Measurements from ENCODE around the gene STAM. TPM values are rescaled to one million over a fixed set of nuclear protein-coding genes. Genes with fewer than 3 reads are reported as not detected.

Gene STAM
- total RNA-seq, 5 donors from 2014 or later (not counting 1 experiment from before 2014, with no cell fraction given) = 18.6 to 42.7 (median 25.7) TPM

GRCh38 chr10:17663450-17663849 is 19.5 kb downstream of the STAM start:
- Histone ChIP-seq H3K9me3 (no peaks in the 10 kb centered on the region), H3K4me3 (ENCODE audit: control insufficient read depth in 1 of 2, extremely low read depth in 1 of 2, low read length in 1 of 2) (no peak overlapping the region), H3K27me3 (replicated peaks in 1 of 2; ENCODE audit: control insufficient read depth in 2 of 2, extremely low read depth in 1 of 2, insufficient read depth in 2 of 2, low read length in 1 of 2) (no peaks in the 10 kb centered on the region), H3K36me3 (ENCODE audit: control insufficient read depth in 2 of 2, extremely low read depth in 1 of 2, insufficient read depth in 1 of 2, low read length in 1 of 2) (peaks cover 0 to 11% of the 10 kb centered on the region in 2 donors), H3K27ac (ENCODE audit: low read length) (no peak overlapping the region), H3K4me1 (ENCODE audit: control insufficient read depth in 1 of 2, extremely low read depth in 1 of 2, insufficient read depth in 2 of 2, low read length in 2 of 2) (peaks cover 0 to 2% of the 10 kb centered on the region in 2 experiments)
- H3K9me3 Mint-ChIP-seq = no peaks in the 10 kb centered on the region
- peaks cover 44% of the 10 kb centered on the region for H3K36me3 Mint-ChIP-seq
- ChIA-PET CTCF (interaction anchor here in 1 of 2 donors (1.4 kb wide), 1 partner anchor 20 kb away, joined by 4 read pairs; no protein-coding TSS in a partner anchor), POLR2A (interaction anchor here in 1 of 2 donors (2.0 kb wide), 1 partner anchor 19 kb away, joined by 5 read pairs; the partner anchor contains the start of gene STAM)
- no peaks in the 10 kb centered on the region for H3K27me3 Mint-ChIP-seq
- H3K27ac Mint-ChIP-seq = peak overlapping the region in 1 of 2 donors; percentile 75
- peaks cover 50 to 63% (median 56%) of the 10 kb centered on the region in 3 donors for H3K4me1 Mint-ChIP-seq
- DNase-seq = no peak
- no peak for ATAC-seq (replicated peaks in 1 of 4)
- peak overlapping the region in 1 of 3 donors; percentile 9 for H3K4me3 Mint-ChIP-seq
- WGBS (ENCODE audit: insufficient coverage) = no CpG with 5 or more reads among the region's 1 CpG

DNA sequence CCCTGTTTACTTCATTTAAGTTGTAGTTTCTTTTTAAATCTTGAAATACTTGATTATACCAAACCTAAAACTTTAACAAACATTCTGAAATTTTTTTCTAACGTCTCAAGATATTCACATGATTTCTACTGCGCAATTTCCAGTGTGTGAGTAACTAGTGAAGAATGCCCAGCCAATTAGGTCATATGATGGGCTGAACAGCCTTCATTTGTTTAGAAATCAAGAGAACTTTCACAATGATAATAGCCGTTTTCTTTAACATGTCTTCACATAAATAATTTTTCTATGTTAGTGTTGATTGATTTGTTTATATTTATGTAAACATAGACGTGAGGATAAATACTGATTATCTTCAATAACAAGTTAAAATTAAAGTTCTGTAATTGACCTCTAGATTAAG is 21.8 kb downstream of the STAM start:
- ATAC-seq (replicated peaks in 1 of 4) = no peak
- ChIA-PET CTCF (no interaction called here), POLR2A (interaction anchor here in 1 of 2 donors (0.8 kb wide), 1 partner anchor 8 kb away, joined by 17 read pairs; no protein-coding TSS in a partner anchor)
- H3K27ac Mint-ChIP-seq = no peak overlapping the region
- peaks cover 3 to 5% of the 10 kb centered on the region in 2 experiments for H3K4me1 ChIP-seq (ENCODE audit: control insufficient read depth in 1 of 2, extremely low read depth in 1 of 2, insufficient read depth in 2 of 2, low read length in 2 of 2)
- no peaks in the 10 kb centered on the region for H3K27me3 ChIP-seq (replicated peaks in 1 of 2; ENCODE audit: control insufficient read depth in 2 of 2, extremely low read depth in 1 of 2, insufficient read depth in 2 of 2, low read length in 1 of 2)
- H3K27ac ChIP-seq (ENCODE audit: low read length) = no peak overlapping the region
- no peaks in the 10 kb centered on the region for H3K27me3 Mint-ChIP-seq
- H3K36me3 Mint-ChIP-seq = peaks cover 41% of the 10 kb centered on the region
- H3K4me1 Mint-ChIP-seq = peaks cover 65 to 72% (median 67%) of the 10 kb centered on the region in 3 donors
- H3K4me3 ChIP-seq (ENCODE audit: control insufficient read depth in 1 of 2, extremely low read depth in 1 of 2, low read length in 1 of 2) = no peak overlapping the region
- no peaks in the 10 kb centered on the region for H3K9me3 ChIP-seq
- WGBS (ENCODE audit: insufficient coverage) = no CpG with 5 or more reads among the region's 4 CpGs
- H3K36me3 ChIP-seq (ENCODE audit: control insufficient read depth in 2 of 2, extremely low read depth in 1 of 2, insufficient read depth in 1 of 2, low read length in 1 of 2) = peaks cover 0 to 11% of the 10 kb centered on the region in 2 donors
- no peak overlapping the region for H3K4me3 Mint-ChIP-seq
- no peak for DNase-seq
- H3K9me3 Mint-ChIP-seq = no peaks in the 10 kb centered on the region

DNA sequence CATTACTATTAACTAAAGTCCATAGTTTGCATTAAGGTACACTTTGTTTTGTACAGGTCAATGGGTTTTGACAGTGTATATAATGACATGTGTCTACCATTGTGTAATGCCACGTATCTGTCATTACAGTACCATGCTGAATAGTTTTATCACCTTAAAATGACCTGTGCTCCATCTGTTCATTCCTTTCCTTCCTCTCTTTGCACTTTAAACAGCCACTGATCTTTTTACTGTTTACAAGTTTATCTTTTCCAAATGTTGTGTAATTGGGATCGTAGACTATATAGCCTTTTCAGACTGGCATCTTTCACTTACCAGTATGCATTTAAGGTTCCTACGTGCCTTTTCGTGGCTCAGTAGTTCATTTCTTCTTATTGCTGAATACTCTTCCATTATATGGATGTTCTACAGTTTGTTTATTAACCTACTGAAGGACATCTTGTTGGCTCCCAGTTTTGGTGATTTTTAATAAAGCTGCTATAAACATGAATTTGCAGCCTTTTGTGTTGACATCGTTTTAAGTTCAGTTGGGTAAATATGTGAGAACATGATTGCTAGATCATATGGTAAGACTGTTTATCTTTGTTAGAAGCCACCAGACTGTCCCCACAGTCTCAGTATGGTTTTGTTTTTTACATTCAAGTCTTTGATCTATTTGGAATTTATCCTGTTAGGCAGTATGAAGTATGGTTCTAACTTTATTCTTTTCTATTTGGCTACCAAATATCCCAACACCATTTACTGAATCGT is 24.7 kb downstream of the STAM start:
- peak in 1 of 35 experiments; percentile 30 for DNase-seq
- H3K27ac Mint-ChIP-seq = peak overlapping the region; percentile 70 to 80
- H3K9me3 Mint-ChIP-seq = no peaks in the 10 kb centered on the region
- ChIA-PET POLR2A (interaction anchor here in 1 of 2 donors (1.1 to 1.5 kb wide), 2 partner anchors 18 to 22 kb away, joined by 3 to 8 read pairs; no protein-coding TSS in a partner anchor), CTCF (interaction anchor here in 1 of 2 donors (1.5 kb wide), 1 partner anchor 20 kb away, joined by 3 read pairs; no protein-coding TSS in a partner anchor)
- no peaks in the 10 kb centered on the region for H3K27me3 Mint-ChIP-seq
- Histone ChIP-seq H3K4me1 (ENCODE audit: control insufficient read depth in 1 of 2, extremely low read depth in 1 of 2, insufficient read depth in 2 of 2, low read length in 2 of 2) (peaks cover 5% of the 10 kb centered on the region in 2 experiments), H3K27ac (ENCODE audit: low read length) (peak overlapping the region; percentile 62), H3K4me3 (ENCODE audit: control insufficient read depth in 1 of 2, extremely low read depth in 1 of 2, low read length in 1 of 2) (no peak overlapping the region), H3K27me3 (replicated peaks in 1 of 2; ENCODE audit: control insufficient read depth in 2 of 2, extremely low read depth in 1 of 2, insufficient read depth in 2 of 2, low read length in 1 of 2) (no peaks in the 10 kb centered on the region), H3K36me3 (ENCODE audit: control insufficient read depth in 2 of 2, extremely low read depth in 1 of 2, insufficient read depth in 1 of 2, low read length in 1 of 2) (no peaks in the 10 kb centered on the region), H3K9me3 (no peaks in the 10 kb centered on the region)
- no CpG with 5 or more reads among the region's 6 CpGs for WGBS (ENCODE audit: insufficient coverage)
- H3K4me1 Mint-ChIP-seq = peaks cover 50 to 70% (median 64%) of the 10 kb centered on the region in 3 donors
- ATAC-seq (replicated peaks in 1 of 4) = peak in 2 of 4 experiments; percentile 24 to 54
- peak overlapping the region; percentile 11 to 36 (median 22) for H3K4me3 Mint-ChIP-seq
- peaks cover 28% of the 10 kb centered on the region for H3K36me3 Mint-ChIP-seq

DNA sequence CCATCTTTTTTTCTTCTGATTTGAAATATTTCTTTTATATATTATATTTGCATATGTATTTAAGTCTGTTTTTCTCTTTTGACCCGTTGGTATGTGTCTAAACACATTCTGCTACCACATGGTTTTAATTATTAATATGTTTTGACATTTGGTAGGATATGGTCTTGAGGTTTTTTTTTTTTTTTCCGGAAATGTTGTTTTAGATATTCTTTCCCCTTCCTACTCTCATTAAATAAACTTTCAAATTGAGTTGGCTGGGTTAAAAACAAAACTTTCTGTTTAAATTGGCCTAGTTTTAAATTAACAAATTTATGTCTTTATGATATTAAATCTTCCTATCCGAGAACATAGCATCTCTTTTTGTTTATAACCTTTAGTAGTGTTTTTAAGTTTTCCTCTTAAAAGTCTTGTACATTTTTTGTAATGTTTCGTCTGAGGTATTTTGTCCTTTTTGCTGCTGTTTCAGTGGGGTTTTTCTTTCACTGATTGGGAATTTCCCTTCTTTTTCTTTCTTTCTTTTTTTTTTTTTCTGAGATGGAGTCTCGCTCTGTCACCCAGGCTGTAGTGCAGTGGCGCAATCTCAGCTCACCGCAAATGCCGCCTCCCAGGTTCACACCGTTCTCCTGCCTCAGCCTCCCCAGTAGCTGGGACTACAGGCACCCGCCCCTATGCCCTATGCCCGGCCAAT is 25.4 kb downstream of the STAM start:
- H3K4me1 ChIP-seq (ENCODE audit: control insufficient read depth in 1 of 2, extremely low read depth in 1 of 2, insufficient read depth in 2 of 2, low read length in 2 of 2) = peaks cover 5% of the 10 kb centered on the region in 2 experiments
- POLR2A ChIA-PET = interaction anchor here in 1 of 2 donors (0.6 to 1.5 kb wide), 3 partner anchors 14 to 25 kb away, joined by 3 to 8 read pairs (median 4); partner anchors contain the start of gene STAM
- no peaks in the 10 kb centered on the region for H3K27me3 ChIP-seq (replicated peaks in 1 of 2; ENCODE audit: control insufficient read depth in 2 of 2, extremely low read depth in 1 of 2, insufficient read depth in 2 of 2, low read length in 1 of 2)
- peak in 32 of 35 experiments; percentile 4 to 64 (median 34) for DNase-seq
- H3K9me3 ChIP-seq = no peaks in the 10 kb centered on the region
- Mint-ChIP-seq H3K9me3 (no peaks in the 10 kb centered on the region), H3K4me1 (peaks cover 53 to 75% (median 65%) of the 10 kb centered on the region in 3 donors), H3K27ac (peak overlapping the region; percentile 74 to 80), H3K27me3 (no peaks in the 10 kb centered on the region), H3K4me3 (peak overlapping the region; percentile 54 to 72 (median 70)), H3K36me3 (peaks cover 27% of the 10 kb centered on the region)
- WGBS (ENCODE audit: insufficient coverage) = no CpG with 5 or more reads among the region's 11 CpGs
- no peaks in the 10 kb centered on the region for H3K36me3 ChIP-seq (ENCODE audit: control insufficient read depth in 2 of 2, extremely low read depth in 1 of 2, insufficient read depth in 1 of 2, low read length in 1 of 2)
- peak overlapping the region; percentile 62 for H3K27ac ChIP-seq (ENCODE audit: low read length)
- CTCF ChIA-PET = interaction anchor here (0.6 to 1.5 kb wide), 3 partner anchors 19 to 810 kb away, joined by 3 to 8 read pairs (median 3); no protein-coding TSS in a partner anchor
- H3K4me3 ChIP-seq (ENCODE audit: control insufficient read depth in 1 of 2, extremely low read depth in 1 of 2, low read length in 1 of 2) = peak overlapping the region in 1 of 2 donors; percentile 13
- ATAC-seq (replicated peaks in 1 of 4) = peak in 1 of 4 experiments; percentile 71

GRCh38 chr10:17671307-17671706 is 27.4 kb downstream of the STAM start:
- no peaks in the 10 kb centered on the region for H3K9me3 ChIP-seq
- ATAC-seq (replicated peaks in 1 of 4) = no peak
- no peaks in the 10 kb centered on the region for H3K36me3 ChIP-seq (ENCODE audit: control insufficient read depth in 2 of 2, extremely low read depth in 1 of 2, insufficient read depth in 1 of 2, low read length in 1 of 2)
- POLR2A ChIA-PET = interaction anchor here in 1 of 2 donors (0.7 kb wide), 1 partner anchor 24 kb away, joined by 4 read pairs; no protein-coding TSS in a partner anchor
- Mint-ChIP-seq H3K36me3 (peaks cover 28% of the 10 kb centered on the region), H3K4me1 (peaks cover 59 to 82% (median 71%) of the 10 kb centered on the region in 3 donors), H3K27ac (peak overlapping the region in 1 of 2 donors; percentile 48), H3K9me3 (no peaks in the 10 kb centered on the region), H3K4me3 (no peak overlapping the region), H3K27me3 (no peaks in the 10 kb centered on the region)
- H3K27ac ChIP-seq (ENCODE audit: low read length) = no peak overlapping the region
- CTCF ChIA-PET = interaction anchor here in 1 of 2 donors (1.1 to 1.2 kb wide), 2 partner anchors 20 to 72 kb away, joined by 3 to 5 read pairs; no protein-coding TSS in a partner anchor
- DNase-seq = no peak
- WGBS (ENCODE audit: insufficient coverage) = 100% methylated on average over 1 of the region's 3 CpGs
- no peak overlapping the region for H3K4me3 ChIP-seq (ENCODE audit: control insufficient read depth in 1 of 2, extremely low read depth in 1 of 2, low read length in 1 of 2)
- no peaks in the 10 kb centered on the region for H3K27me3 ChIP-seq (replicated peaks in 1 of 2; ENCODE audit: control insufficient read depth in 2 of 2, extremely low read depth in 1 of 2, insufficient read depth in 2 of 2, low read length in 1 of 2)
- peaks cover 5% of the 10 kb centered on the region in 2 experiments for H3K4me1 ChIP-seq (ENCODE audit: control insufficient read depth in 1 of 2, extremely low read depth in 1 of 2, insufficient read depth in 2 of 2, low read length in 2 of 2)

All from T-cell (primary cell).